Ramos (cell line): Measurements from ENCODE around the gene DISC1.

Experiments used
- in situ Hi-C: fragments of 300-500 bp; cut with MboI; formaldehyde crosslinking; loops from one replicate; pipeline ENCODE4 v1.14.3; 2022; ENCODE audit warnings: low sequenced_read_pairs; ENCODE audit not compliant: unreplicated experiment

Gene DISC1

DNA sequence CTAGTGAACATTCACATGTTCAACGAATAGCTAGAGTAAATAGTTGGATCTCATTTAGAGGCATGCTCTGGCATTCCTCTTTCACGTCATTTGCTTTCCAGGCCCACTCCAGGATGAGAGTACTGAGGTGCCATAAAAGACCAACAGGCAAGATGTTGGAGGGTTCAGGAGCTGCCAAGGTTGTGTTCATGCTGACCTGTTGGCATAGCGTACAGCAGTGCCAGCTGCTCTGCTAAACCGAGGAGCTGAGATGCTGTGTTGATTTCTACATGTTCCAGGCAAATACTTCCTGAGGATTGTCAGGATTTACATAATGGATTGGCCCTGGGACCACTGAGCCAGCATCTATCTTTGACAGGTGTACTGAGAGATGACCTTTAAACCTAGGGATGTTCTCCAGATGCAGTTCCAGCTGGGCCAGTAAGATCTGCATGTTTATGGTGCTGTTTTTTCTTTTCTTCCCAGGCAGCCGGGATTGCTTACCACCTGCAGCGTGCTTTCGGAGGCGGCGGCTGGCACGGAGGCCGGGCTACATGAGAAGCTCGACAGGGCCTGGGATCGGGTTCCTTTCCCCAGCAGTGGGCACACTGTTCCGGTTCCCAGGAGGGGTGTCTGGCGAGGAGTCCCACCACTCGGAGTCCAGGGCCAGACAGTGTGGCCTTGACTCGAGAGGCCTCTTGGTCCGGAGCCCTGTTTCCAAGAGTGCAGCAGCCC is 66.9 kb downstream of the DISC1 start:
- in situ Hi-C loops: no loop called here

DNA sequence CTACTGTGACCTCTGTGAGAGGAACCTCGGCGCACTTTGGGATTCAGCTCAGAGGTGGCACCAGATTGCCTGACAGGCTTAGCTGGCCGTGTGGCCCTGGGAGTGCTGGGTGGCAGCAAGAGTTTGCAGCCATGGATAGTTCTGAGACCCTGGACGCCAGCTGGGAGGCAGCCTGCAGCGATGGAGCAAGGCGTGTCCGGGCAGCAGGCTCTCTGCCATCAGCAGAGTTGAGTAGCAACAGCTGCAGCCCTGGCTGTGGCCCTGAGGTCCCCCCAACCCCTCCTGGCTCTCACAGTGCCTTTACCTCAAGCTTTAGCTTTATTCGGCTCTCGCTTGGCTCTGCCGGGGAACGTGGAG is 67.5 kb downstream of the DISC1 start:
- in situ Hi-C loops: no loop called here

DNA sequence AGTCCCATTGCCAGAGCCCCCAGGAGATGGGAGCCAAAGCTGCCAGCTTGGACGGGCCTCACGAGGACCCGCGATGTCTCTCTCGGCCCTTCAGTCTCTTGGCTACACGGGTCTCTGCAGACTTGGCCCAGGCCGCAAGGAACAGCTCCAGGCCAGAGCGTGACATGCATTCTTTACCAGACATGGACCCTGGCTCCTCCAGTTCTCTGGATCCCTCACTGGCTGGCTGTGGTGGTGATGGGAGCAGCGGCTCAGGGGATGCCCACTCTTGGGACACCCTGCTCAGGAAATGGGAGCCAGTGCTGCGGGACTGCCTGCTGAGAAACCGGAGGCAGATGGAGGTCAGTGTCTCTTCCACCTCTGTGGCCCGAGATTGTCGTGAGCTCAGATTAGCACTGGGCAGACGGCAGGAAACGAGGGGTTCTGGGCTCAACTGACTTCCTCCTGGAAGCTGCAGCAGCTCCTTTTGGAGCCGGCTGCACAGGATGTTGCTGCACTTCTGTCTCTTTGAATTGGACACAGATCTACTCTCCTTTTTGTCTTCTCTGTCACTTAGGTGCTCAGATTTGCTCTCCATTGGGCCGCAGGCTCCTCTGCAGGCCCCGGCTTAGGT is 68.0 kb downstream of the DISC1 start:
- in situ Hi-C loops: no loop called here

DNA sequence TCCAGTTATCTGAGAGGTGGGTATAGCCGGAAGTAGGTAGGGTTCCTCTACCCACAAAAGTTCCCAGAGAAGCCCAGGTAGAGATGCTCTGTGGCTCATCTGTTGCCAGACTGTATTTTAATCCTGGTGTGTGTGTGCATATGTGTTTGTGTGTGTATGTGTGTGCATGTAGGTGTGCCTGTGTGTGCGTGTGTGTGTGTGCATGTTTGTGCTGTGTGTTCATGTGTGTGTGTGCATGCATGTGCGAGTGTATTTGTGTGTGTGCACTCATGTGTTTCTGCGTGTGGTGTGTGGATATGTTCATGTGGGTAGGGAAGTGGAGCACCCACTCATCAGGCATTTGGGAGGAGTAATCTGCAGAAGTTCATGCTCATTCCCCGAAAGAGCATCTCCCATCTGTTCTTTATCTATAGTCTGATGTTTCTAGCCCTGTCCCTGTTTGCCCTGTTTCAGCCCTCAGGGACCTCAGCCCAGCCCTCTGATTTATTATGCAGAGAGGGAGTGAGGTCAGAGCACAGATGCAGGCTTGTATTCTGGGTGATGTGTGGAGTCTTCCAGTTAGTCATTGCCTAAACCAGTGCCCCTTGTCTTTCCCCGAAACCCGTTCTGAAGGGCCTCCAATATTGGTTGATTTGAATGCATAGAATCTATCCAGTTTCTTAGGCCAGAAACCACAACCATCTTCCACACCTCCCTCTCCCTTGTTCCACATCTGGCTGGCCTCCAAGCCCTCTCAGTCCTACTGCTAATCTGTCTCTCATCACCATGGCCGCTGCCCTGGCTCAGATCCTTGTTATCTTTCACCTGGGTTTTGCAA is 69.1 kb downstream of the DISC1 start:
- in situ Hi-C loops: no loop called here

DNA sequence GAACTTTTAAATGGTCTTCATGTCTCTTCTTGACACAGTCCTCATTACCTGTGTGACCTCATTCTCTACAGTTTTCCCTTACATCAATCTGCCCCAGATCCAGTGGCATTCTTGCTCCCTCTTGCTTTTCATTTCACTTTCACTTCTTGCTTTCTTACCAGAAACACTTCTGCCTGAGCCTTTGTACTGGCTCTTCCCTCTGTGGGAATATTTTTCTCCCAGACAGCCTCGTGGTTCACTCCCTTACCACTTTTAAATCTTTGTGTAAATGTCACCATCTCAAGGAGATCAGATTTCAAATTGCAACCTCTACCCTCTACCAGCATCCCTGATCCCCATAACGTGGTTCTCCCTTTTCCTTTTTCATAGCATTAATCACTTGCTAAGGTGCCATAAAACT is 73.2 kb downstream of the DISC1 start:
- in situ Hi-C loops: no loop called here

DNA sequence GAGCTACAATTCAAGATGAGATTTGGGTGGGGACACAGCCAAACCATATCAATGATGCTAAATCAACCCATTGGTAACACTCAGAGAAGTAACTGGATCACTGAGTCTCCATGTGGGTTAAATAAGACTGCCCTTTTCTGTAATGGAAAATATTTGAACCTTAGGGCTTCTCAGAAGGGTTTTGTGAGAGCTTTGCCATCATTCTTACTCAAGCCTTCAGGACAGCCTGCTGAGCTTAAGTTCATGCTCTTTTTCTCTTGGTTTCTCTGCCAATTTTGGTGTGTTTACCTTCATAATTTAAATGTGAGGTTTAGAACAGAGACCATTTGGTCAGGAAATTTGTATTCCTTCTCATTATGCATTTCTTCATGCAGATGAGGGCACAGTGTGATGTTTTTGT is 74.7 kb downstream of the DISC1 start:
- in situ Hi-C loops: no loop called here

DNA sequence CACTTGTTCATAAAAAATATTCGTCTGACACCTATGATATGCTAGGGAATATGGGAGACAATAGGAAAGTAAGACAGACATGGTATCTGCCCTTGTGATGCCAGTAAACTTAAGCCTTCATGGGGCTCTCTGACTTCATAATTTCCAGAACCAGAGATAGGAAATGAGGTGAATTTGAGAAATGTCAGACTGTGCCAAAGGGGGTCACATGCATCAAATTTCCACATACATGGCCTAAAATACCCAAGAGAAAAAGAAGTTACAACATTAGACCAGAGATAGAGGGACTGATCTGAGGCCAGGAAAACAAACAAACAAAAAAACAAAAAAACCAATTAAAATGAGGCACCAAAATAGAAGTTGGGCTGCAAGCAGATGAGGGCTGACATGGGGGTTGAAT is 75.7 kb downstream of the DISC1 start:
- in situ Hi-C loops: no loop called here

DNA sequence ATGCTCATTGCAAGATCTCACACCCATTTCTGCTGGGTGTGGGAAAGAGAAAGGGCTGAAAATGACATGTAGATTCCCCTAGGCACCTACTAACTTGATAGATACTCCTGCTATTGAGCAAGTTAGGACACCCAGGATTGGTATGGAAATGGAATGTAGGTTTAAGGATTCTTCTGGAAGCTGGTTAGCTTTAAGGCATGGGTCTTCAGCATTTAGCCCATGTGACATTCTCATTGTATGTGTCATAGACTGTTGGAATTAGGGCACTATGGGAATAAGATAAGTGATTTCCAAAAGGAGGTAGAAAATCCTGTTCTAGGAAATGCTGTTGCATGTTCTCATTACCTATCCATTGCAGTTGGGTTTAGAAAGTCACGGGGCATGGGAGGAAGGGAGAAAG is 76.2 kb downstream of the DISC1 start:
- in situ Hi-C loops: no loop called here

DNA sequence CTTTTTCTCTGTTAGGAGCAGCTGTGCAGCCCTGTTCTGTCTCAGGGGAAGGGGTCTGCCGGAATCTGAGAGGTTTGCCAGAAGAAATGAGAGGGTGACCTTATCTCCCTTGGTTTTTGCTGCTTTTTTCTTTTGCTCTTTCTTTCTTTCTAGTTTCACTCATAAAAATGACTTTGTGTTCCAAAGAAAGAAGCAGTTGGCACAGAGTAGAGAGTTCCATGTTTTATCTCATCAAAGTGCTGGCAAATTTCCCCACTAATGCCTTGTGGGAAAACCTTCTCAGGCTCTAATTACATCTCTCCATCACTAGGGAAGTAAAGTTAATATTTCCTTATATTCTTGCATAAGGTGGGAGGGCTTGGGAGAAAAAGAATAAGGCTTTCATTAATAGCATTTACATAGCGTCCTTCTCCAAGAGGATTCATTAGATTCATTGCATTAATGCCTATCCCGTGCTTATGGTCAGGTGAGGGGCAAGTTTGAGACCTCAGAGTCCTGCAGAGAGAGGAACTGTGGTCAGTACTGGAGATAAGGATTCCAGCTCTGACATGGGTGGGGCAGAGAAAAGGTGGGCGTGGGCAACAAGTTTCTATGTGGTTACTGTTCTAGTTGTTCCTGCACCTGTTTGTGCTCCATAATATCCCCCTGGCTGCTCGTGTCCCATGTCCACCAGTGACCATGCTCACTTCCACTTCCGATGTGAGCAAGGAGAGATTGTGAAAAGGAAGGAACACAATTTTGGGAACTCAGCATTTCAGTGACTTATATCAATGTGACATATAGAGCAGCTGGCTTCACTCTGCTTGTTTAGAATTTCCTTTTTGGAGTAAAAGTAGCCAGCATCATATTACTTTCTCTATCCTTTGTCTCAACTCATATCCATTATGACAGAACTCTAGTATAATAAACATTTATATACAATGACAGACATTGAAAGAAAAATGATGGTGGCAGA is 79.5 kb downstream of the DISC1 start:
- in situ Hi-C loops: no loop called here

DNA sequence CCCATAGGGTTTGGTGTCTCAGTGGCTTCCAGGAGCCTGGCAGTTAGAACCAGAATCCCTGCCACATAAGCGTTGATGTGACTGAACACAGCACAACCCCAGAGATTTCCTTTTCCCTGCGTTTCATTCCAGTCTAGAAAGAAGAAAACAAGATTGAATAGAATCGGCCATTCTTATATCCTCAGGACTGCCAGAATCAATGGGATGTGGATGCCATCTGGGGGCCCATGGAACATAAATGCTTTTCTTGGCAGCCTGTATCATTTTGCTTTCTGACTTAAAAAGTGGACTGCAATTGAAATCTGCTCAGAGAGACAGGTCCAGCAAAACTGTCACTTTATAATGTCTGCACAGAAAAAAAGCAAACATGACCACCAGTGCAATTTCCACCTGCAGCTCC is 80.3 kb downstream of the DISC1 start:
- in situ Hi-C loops: no loop called here

DNA sequence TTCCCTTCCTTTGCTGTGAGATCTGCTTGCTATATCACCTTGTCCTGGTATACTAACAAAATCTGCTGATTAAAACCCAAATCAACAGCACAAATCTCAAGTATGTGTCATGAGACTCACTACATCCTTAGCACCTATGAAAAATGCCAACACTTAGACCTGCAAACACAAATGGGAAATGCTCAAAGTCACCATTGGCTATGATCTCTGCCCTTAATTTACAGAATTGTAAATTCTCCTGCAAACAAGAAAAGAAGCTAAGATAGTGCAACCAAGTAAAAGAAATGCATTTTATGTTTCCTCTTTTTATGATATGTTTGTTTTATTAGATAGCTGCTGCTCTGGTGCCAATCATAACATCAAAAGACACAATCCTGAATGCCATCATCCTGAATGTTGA is 80.8 kb downstream of the DISC1 start:
- in situ Hi-C loops: no loop called here

DNA sequence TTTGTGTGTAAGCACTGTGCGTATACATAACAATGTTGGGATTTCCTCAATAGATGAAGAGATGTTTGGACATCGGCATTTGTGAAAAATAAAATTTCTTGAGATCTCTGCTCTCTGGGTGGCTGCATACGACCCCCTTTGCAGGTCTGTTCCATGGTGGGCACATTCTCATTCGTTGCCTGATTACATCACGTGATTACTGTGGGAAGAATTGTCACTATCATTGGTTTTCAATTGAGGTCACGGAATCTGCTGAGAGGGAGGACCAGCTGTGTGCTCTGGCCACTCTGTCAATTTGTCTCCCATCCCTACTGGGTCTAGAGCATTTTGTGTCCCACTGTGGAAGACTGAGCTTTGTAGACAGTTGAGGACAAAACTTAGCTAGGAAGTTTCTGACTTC is 81.8 kb downstream of the DISC1 start:
- in situ Hi-C loops: no loop called here

DNA sequence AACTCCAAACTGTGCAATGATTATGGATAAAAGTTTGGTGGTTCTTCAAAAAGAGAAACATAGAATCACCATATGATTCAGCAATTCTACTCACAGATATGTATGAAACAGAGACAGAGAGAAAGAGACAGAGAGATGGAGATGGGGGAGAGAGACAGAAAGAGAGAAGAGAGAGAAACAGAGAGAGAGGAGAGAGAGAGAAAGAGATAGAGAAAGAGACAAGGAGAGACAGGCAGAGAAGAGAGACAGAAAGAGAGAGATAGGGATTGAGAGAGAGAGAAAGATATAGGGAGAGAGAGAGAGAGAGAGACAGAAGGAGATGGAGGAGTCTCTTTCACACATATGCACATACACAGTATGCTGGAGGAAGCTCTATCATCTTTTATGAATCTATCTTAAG is 87.8 kb downstream of the DISC1 start:
- in situ Hi-C loops: no loop called here

DNA sequence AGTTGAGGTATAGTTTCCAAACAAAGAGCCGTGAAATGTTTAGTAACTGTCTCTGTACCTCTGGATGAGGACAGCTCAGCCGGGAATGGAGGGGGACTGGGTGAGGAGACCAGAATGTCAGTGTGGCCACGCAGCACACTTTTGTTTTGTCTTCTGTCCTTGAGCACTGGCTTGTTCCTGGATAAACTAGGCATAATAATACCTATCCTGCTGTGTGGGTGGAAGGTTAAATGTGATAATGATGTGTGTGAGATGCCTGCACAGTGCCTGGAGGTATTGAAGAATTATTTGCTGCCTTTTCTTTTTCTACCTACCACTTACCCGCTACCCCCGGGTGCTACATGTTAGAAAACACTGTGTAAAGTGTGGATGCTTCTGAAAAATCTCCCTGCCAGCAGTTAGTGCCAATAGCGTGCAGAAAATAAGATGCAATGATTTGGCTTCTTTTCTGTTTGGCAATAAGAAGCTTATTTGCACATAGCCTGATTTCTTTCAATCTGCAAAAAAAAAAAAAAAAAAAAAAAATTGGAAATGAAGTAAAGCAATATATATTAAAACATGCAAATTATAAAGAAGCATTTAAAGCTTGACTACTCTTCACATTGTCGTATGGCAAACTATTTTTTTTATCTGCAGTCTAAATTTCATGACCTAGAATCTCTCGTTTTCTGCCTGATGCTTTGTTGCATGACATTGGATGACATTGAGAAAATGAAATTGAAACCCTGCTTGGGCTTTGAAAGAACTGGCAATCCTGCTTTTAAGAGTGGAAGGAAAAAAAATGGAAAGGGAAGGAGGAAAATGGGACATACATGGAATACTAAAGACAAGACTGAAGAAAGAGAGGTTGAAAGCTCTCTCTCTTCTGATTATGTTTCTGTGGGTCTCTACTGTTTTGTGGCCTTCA is 89.5 kb downstream of the DISC1 start:
- in situ Hi-C loops: no loop called here

DNA sequence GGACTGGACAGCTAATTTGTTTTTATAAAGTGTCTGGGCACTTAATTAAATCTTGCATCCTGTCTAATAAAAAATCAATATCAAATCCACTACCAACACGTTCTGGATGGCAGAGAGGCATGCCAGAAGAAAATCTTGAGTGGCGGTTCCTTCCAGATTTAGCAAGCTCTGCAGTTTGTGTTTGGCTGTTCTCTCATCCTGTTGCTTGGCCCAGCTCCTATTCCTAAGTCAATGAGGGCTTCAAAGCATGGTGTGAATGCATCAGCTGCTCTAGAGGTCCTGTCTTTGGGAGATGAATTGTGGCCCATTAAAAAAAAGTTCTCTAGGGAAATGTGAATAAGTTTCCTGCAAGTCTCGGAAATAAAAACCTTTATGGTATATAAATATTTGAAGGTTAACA is 90.3 kb downstream of the DISC1 start:
- in situ Hi-C loops: no loop called here

DNA sequence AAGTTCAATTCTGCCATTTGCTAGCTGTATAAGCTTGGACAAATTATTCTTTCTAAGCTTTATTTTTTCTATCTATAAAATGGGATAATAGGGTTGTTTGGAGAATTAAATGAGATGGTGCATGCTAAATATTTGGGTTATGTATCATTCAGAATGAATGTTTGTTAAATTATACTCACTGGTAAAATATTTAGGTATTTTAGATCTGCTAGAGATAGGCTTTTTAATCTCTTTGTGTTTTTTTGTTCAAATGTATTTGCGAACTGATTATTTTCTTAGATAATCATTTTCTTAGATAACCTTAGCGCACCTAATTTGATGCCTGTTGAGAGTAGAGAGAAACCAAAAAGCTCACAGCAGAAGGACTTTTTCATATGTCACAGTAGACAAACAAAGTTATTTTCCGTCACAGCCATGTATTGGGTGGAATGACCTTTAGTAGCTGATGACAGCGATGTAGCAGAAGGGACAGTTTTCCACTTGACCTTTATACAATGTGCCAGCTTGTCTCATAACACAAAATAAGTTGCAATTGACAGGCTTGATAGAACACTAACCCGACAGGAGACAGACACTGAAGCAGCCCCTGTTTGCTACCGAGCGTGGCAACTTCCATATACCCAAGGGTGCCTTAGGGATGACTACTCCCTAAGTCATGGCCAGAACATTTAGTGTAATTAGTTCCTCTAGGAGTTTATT is 93.0 kb downstream of the DISC1 start:
- in situ Hi-C loops: no loop called here

DNA sequence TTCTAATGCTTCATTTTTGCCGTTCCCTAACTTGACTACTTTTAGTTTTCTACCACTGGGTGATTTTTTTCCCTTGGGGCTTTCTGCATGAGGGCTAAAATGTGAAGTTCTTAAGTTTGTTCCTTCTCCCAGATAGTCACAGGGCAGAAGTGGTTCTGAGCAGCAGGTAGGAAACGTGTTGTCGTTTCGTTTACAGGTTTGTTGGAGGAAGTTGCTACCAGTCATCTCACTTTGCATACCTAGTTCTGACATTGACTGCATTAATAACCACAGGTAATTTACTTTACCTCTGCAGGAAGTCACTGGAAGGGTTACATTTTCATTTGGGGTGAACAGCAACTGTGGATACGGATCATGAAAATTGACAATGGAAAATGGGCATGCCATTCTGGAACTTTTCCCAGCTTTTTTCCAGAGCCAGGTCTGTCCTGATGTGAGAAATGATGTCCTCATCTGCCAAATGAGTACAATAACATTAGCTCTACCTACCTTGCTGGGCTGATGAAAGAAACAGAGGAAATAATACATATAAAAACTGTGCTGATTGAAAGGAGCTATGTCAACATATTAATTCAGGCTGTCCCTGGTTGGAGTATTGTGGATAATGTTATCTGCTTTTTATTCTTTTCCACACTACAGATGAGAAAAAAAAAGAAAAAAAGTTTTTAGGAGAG is 94.2 kb downstream of the DISC1 start:
- in situ Hi-C loops: no loop called here

DNA sequence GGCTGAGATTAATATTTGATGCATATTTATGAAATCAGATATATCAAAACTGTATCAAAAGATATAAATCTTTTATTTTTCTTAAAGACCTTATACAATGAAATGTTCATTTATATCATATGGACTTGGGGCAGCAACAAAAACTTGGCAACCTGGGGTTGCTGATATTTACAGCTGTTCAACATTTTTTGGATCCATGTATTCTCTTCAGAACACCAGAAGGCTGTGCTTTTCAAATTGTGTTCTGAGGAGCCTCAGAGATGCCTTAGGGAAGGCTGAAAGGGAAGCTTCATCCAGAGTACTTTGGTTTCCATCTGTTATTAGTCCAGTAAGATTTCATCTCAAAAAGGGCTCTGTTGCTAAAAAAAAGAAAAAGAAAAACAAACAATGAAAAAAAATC is 94.8 kb downstream of the DISC1 start:
- in situ Hi-C loops: no loop called here
